ENCODE data around the gene RGS3.

Gene RGS3

GRCh38 chr9:113645227-113645977 lies 181.9 kb downstream of the RGS3 start:
- no peak for DNase-seq

- no peak for DNase-seq
These were observed 182.4 kb downstream of the RGS3 start for GRCh38 chr9:113645978-113646253.

- no peak for DNase-seq
These were observed 183.0 kb downstream of the RGS3 start for GRCh38 chr9:113646491-113646890.

Data from GOT3 (cell line).